Transverse colon (tissue), 4 donors: ENCODE measurements around the gene IL1RL2. TPM values are rescaled to one million over a fixed set of nuclear protein-coding genes. Genes with fewer than 3 reads are reported as not detected.

Source experiments
- DNase-seq: peaks from one replicate; pipeline ENCODE4 v3.0.0-alpha.2; 2019
- H3K27ac ChIP-seq, 4 donors: fragments of 200-600 bp; sonication (generic); 2 replicates each; pipeline ENCODE4 v1.5.1; 2016 to 2018; ENCODE audit warnings: inconsistent platforms in 4 of 4
- H3K27me3 ChIP-seq: fragments of 200-600 bp; sonication (generic); 2 replicates; pipeline ENCODE4 v1.5.1; 2017; ENCODE audit warnings: inconsistent platforms
- H3K36me3 ChIP-seq, 4 donors: fragments of 200-600 bp; sonication (generic); 2 replicates each; pipeline ENCODE4 v1.5.1; 2017 to 2019; ENCODE audit warnings: inconsistent platforms in 4 of 4
- H3K4me1 ChIP-seq, 4 donors: fragments of 200-600 bp; sonication (generic); 2 replicates each; pipeline ENCODE4 v1.5.1; 2017 to 2020; ENCODE audit warnings: inconsistent platforms in 4 of 4
- H3K4me3 ChIP-seq, 4 donors: fragments of 200-600 bp; sonication (generic); 1 replicate in 1 of 4; 2 replicates in 3 of 4; pipeline versions ENCODE4 v1.5.1 to v1.6.1; 2017 to 2019; ENCODE audit warnings: inconsistent platforms in 4 of 4
- H3K9me3 ChIP-seq, 2 donors: fragments of 200-600 bp; sonication (generic); 2 replicates each; pipeline ENCODE4 v1.5.1; 2017 to 2019; ENCODE audit warnings: inconsistent platforms in 2 of 2
- CTCF ChIP-seq, 5 experiments: fragments of 200-600 bp in 3 of 5; fragments of 450-650 bp in 2 of 5; sonication (generic) in 3 of 5; IDR thresholded peaks; 1 replicate in 2 of 5; 2 replicates in 3 of 5; pipeline ENCODE4 v1.5.1; 2016 to 2017; ENCODE audit warnings: antibody characterized with exemption in 5 of 5, inconsistent platforms in 3 of 5, mild to moderate bottlenecking in 2 of 5, moderate library complexity in 1 of 5
- EP300 ChIP-seq: sonication (generic); formaldehyde crosslinking; IDR thresholded peaks from one replicate; pipeline ENCODE4 v1.6.1; 2017; ENCODE audit warnings: antibody characterized with exemption, low read depth
- POLR2A ChIP-seq: fragments of 450-650 bp; IDR thresholded peaks from one replicate; pipeline ENCODE4 v1.6.1; 2016; ENCODE audit warnings: antibody characterized with exemption, mild to moderate bottlenecking, moderate library complexity
- POLR2AphosphoS5 ChIP-seq, 3 donors: sonication (generic); formaldehyde crosslinking; IDR thresholded peaks; one replicate each; pipeline ENCODE4 v1.6.1; 2016; ENCODE audit warnings: antibody characterized with exemption in 3 of 3
- WGBS, 2 donors: methylation state at CpG; one replicate each; pipeline ENCODE4 v1.1.5; 2018; ENCODE audit warnings: low coverage in 1 of 2; 5-methylcytosine and 5-hydroxymethylcytosine counted together
- in situ Hi-C, 4 donors: fragments of 200-750 bp; cut with MboI; loops; one replicate each; pipeline versions ENCODE4 v1.15.0 to v1.15.1; 2017; ENCODE audit warnings: low sequenced_read_pairs in 3 of 4, low pct_ligation_motif_present in 1 of 4, low pct_unique_long_range_greater_than_20kb in 1 of 4
- intact Hi-C: fragments of 100-400 bp; cut with DNase I; formaldehyde crosslinking; loops from one replicate; pipeline ENCODE4 v1.15.1; 2023; ENCODE audit warnings: low total_unique reads
- total RNA-seq, 4 donors: library from RNA; depleted of rRNA; stranded (reverse); fragments of >200 nt; gene quantifications; one replicate each; pipeline ENCODE4 v1.1.0, GENCODE V29; 2016

Gene IL1RL2
- total RNA-seq: 1 to 10 TPM in 2 of 4 donors, not detected in 2; 1.5 to 1.9 TPM

- intact Hi-C loops (loop anchor here (10.0 kb wide), 1 partner anchor 58 kb away; no protein-coding TSS in a partner anchor), in situ Hi-C loops (no loop called here)
- WGBS, 2 donors: 33 to 41% methylated on average over 1 to 31 of the region's 36 CpGs
- H3K27me3 ChIP-seq: no peaks in the 10 kb centered on the region
- peak within 1 kb of the TSS; percentile 27 to 68 (median 54) for H3K27ac ChIP-seq
- H3K4me1 ChIP-seq: peaks cover 0 to 19% (median 7%) of the 10 kb centered on the region in 4 donors
- H3K4me3 ChIP-seq: peak within 1 kb of the TSS; percentile 32 to 54 (median 44)
- H3K36me3 ChIP-seq: no peaks in the 10 kb centered on the region
- TF ChIP-seq POLR2AphosphoS5 (IDR thresholded peaks at IDR 0.05) (no peak), POLR2A (no peak), EP300 (no peak)
- DNase-seq: peak; percentile 46
- H3K9me3 ChIP-seq: no peaks in the 10 kb centered on the region
Measured at GRCh38 chr2:102186791-102187495, at the start of gene IL1RL2. TSS of gene IL1RL2 (plus strand) at chr2:102187023. CDS start at chr2:102187868, 845 bp downstream.

DNA sequence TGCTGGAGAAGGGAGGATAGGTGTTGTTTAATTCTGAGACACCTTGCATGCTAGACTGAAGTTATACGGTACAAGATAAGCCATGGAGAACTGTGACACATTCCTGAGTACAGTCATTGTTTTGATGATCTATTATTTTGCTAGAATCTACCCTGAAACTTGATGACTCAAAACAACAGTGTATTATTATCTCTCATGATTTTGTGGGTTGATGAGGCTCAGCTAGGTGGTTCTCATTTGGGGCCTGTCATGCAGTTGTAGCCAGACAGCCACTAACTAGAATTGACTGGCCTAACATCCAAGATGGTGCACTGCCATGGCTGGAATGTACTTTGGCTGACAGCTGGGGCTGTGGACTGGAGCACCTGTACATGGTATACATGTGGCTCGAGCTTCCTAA is 49.7 kb upstream of the IL1RL2 start:
- in situ Hi-C loops: no loop called here
- TF ChIP-seq POLR2AphosphoS5 (IDR thresholded peaks at IDR 0.05) (no peak), CTCF (IDR thresholded peaks at IDR 0.05) (no peak), POLR2A (no peak)
- intact Hi-C loops: no loop called here
- Histone ChIP-seq H3K4me1 (peaks cover 0 to 4% (median 0%) of the 10 kb centered on the region in 4 donors), H3K36me3 (no peaks in the 10 kb centered on the region), H3K4me3 (no peak overlapping the region), H3K27me3 (no peaks in the 10 kb centered on the region), H3K27ac (no peak overlapping the region), H3K9me3 (no peaks in the 10 kb centered on the region)
- no peak for DNase-seq
- WGBS, 2 donors: 83 to 88% methylated on average over 1 to 2 of the region's 2 CpGs

GRCh38 chr2:102138331-102138730 is 48.5 kb upstream of the IL1RL2 start:
- Histone ChIP-seq H3K4me1 (peaks cover 0 to 6% (median 3%) of the 10 kb centered on the region in 4 donors), H3K27me3 (no peaks in the 10 kb centered on the region), H3K4me3 (no peak overlapping the region), H3K36me3 (no peaks in the 10 kb centered on the region), H3K9me3 (no peaks in the 10 kb centered on the region), H3K27ac (no peak overlapping the region)
- WGBS, 2 donors: 69 to 76% methylated on average over 4 of the region's 4 CpGs
- intact Hi-C loops (no loop called here), in situ Hi-C loops (no loop called here)
- DNase-seq: no peak
- no peak for TF ChIP-seq EP300
- no peak for TF ChIP-seq POLR2A

- intact Hi-C loops: loop anchor here (5.0 to 10.0 kb wide), 2 partner anchors 78 to 255 kb away; no protein-coding TSS in a partner anchor
- TF ChIP-seq EP300: no peak
- TF ChIP-seq CTCF (IDR thresholded peaks at IDR 0.05): no peak
- no peak for TF ChIP-seq POLR2AphosphoS5 (IDR thresholded peaks at IDR 0.05)
- TF ChIP-seq POLR2A: no peak
- H3K36me3 ChIP-seq: no peaks in the 10 kb centered on the region
- no peaks in the 10 kb centered on the region for H3K27me3 ChIP-seq
- H3K27ac ChIP-seq: peak overlapping the region in 1 of 4 donors; percentile 93
- in situ Hi-C loops: loop anchor here in 1 of 4 donors (10.0 kb wide), 1 partner anchor 115 kb away; no protein-coding TSS in a partner anchor
- DNase-seq: no peak
- H3K9me3 ChIP-seq: no peaks in the 10 kb centered on the region
- H3K4me3 ChIP-seq: no peak overlapping the region
- WGBS, 2 donors: 50 to 74% methylated on average over 1 of the region's 1 CpG
- H3K4me1 ChIP-seq: peaks cover 0 to 6% (median 3%) of the 10 kb centered on the region in 4 donors
Measured at GRCh38 chr2:102139851-102140250, 47.0 kb upstream of the IL1RL2 start.

GRCh38 chr2:102140377-102140776 is 46.4 kb upstream of the IL1RL2 start:
- 86 to 100% methylated on average over 1 to 2 of the region's 2 CpGs for WGBS, 2 donors
- Histone ChIP-seq H3K4me3 (no peak overlapping the region), H3K4me1 (peaks cover 0 to 6% (median 3%) of the 10 kb centered on the region in 4 donors), H3K9me3 (peaks cover 0 to 4% of the 10 kb centered on the region in 2 donors), H3K36me3 (no peaks in the 10 kb centered on the region), H3K27me3 (no peaks in the 10 kb centered on the region), H3K27ac (peak overlapping the region; percentile 88 to 93 (median 92))
- no peak for TF ChIP-seq POLR2A
- no peak for TF ChIP-seq EP300
- TF ChIP-seq CTCF (IDR thresholded peaks at IDR 0.05): no peak
- TF ChIP-seq POLR2AphosphoS5 (IDR thresholded peaks at IDR 0.05): no peak
- intact Hi-C loops: loop anchor here (5.0 to 10.0 kb wide), 2 partner anchors 78 to 256 kb away; no protein-coding TSS in a partner anchor
- in situ Hi-C loops: loop anchor here in 1 of 4 donors (10.0 kb wide), 1 partner anchor 116 kb away; no protein-coding TSS in a partner anchor
- no peak for DNase-seq
